H1 (cell line): ENCODE results near the gene INTS7. TPM values are rescaled to one million over a fixed set of nuclear protein-coding genes. Genes with fewer than 3 reads are reported as not detected.

ENCODE experiments used
- CTCF ChIA-PET: fragments of 300-600 bp; sonication (Branson Sonifier 250); formaldehyde crosslinking; loops from one replicate; lab custom pipeline; 2021; ENCODE audit not compliant: partially characterized antibody; lab: Charles Lee
- POLR2A ChIA-PET: fragments of 300-600 bp; sonication (Branson Sonifier 250); formaldehyde crosslinking; loops from one replicate; lab custom pipeline; 2021; ENCODE audit warnings: inconsistent platforms; ENCODE audit not compliant: partially characterized antibody; lab: Charles Lee
- DNase-seq, 2 experiments: peaks; one replicate each; pipeline versions ENCODE4 v3.0.0 to v3.0.0-alpha.2; 2010 to 2022; ENCODE audit warnings: low spot score in 2 of 2, low read depth in 1 of 2, mixed read lengths in 1 of 2
- FAIRE-seq: peaks from 2 replicates; lab custom pipeline; 2011; peaks lifted over from hg19 to GRCh38; lab: Jason Lieb, UNC
- H2AFZ ChIP-seq: 2 replicates; pipeline ENCODE4 v1.8.1; 2012; ENCODE audit warnings: low read length, inconsistent platforms
- H2AK5ac ChIP-seq: 2 replicates; pipeline ENCODE4 v1.6.1; 2013; ENCODE audit warnings: low read depth, low read length
- H2BK120ac ChIP-seq: replicated peaks from 2 replicates; pipeline ENCODE3; 2013; ENCODE audit warnings: low read depth, low read length, inconsistent platforms
- H2BK12ac ChIP-seq: 2 replicates; pipeline ENCODE4 v1.6.1; 2013; ENCODE audit warnings: low read depth, low read length
- H2BK15ac ChIP-seq: 2 replicates; pipeline ENCODE4 v1.6.1; 2013; ENCODE audit warnings: low read length
- H2BK20ac ChIP-seq: 2 replicates; pipeline ENCODE4 v1.6.1; 2013; ENCODE audit warnings: low read length
- H2BK5ac ChIP-seq: 2 replicates; pipeline ENCODE4 v1.6.1; 2013; ENCODE audit warnings: low read depth, low read length
- H3K14ac ChIP-seq: 2 replicates; pipeline ENCODE4 v1.6.1; 2013; ENCODE audit warnings: inconsistent platforms; ENCODE audit not compliant: insufficient read length
- H3K18ac ChIP-seq: 2 replicates; pipeline ENCODE4 v1.6.1; 2013; ENCODE audit warnings: low read length; ENCODE audit errors: extremely low read depth
- H3K23ac ChIP-seq: 2 replicates; pipeline ENCODE4 v1.6.1; 2013; ENCODE audit warnings: inconsistent platforms; ENCODE audit not compliant: insufficient read length
- H3K23me2 ChIP-seq: 2 replicates; pipeline ENCODE4 v1.6.1; 2013; ENCODE audit warnings: low read depth, low read length
- H3K27ac ChIP-seq: 2 replicates; pipeline ENCODE4 v1.6.1; 2011; ENCODE audit warnings: low read depth, low read length, inconsistent platforms
- H3K27me3 ChIP-seq, 4 experiments: replicated peaks in 1 of 4; 1 replicate in 1 of 4; 2 replicates in 3 of 4; pipeline versions ENCODE4 v1.6.1 to v1.8.1; 2011 to 2013; ENCODE audit warnings: low read length in 3 of 4, mild to moderate bottlenecking in 3 of 4, inconsistent platforms in 2 of 4, mixed read lengths in 2 of 4, moderate library complexity in 1 of 4; ENCODE audit not compliant: control insufficient read depth in 3 of 4, insufficient read depth in 3 of 4; ENCODE audit errors: extremely low read depth in 1 of 4
- H3K36me3 ChIP-seq, 4 experiments: 2 replicates each; pipeline versions ENCODE4 v1.6.1 to v1.8.1; 2011 to 2013; ENCODE audit warnings: mild to moderate bottlenecking in 4 of 4, low read length in 3 of 4, moderate library complexity in 2 of 4, control low read depth in 1 of 4, inconsistent platforms in 1 of 4; ENCODE audit not compliant: insufficient read depth in 4 of 4, control insufficient read depth in 2 of 4
- H3K4ac ChIP-seq: replicated peaks from 2 replicates; pipeline ENCODE3; 2013; ENCODE audit warnings: low read length, low read depth, mixed read lengths, inconsistent platforms; ENCODE audit not compliant: insufficient read length
- H3K4me1 ChIP-seq, 4 experiments: replicated peaks in 1 of 4; 1 replicate in 1 of 4; 2 replicates in 3 of 4; pipeline versions ENCODE4 v1.6.1 to v1.8.1; 2011 to 2013; ENCODE audit warnings: low read length in 3 of 4, inconsistent platforms in 2 of 4, mixed read lengths in 1 of 4; ENCODE audit not compliant: insufficient read depth in 4 of 4, control insufficient read depth in 3 of 4
- H3K4me2 ChIP-seq, 2 experiments: 2 replicates each; pipeline versions ENCODE4 v1.6.1 to v1.8.1; 2011 to 2013; ENCODE audit warnings: low read depth in 2 of 2, low read length in 2 of 2, control low read depth in 1 of 2, inconsistent platforms in 1 of 2, mild to moderate bottlenecking in 1 of 2; ENCODE audit not compliant: insufficient read depth in 1 of 2
- H3K4me3 ChIP-seq, 4 experiments: fragments of 200-600, 300-600 bp in 1 of 4; sonication (generic), shearing (Covaris generic), sonication (Bioruptor Twin) in 1 of 4; 2 replicates each; pipeline versions ENCODE4 v1.5.1 to v1.8.1; 2011 to 2016; ENCODE audit warnings: low read length in 4 of 4, low read depth in 3 of 4, control low read depth in 2 of 4, inconsistent platforms in 2 of 4, mild to moderate bottlenecking in 2 of 4, mixed read lengths in 1 of 4, moderate library complexity in 1 of 4; ENCODE audit not compliant: insufficient read depth in 2 of 4; ENCODE audit errors: extremely low read depth in 1 of 4
- H3K56ac ChIP-seq: replicated peaks from 2 replicates; pipeline ENCODE3; 2013; ENCODE audit warnings: low read depth, mild to moderate bottlenecking, mixed read lengths, low read length, inconsistent platforms; ENCODE audit not compliant: insufficient read length
- H3K79me1 ChIP-seq: 2 replicates; pipeline ENCODE4 v1.6.1; 2013; ENCODE audit warnings: low read depth, low read length, control low read depth
- H3K79me2 ChIP-seq, 2 experiments: 2 replicates each; pipeline versions ENCODE4 v1.6.1 to v1.8.1; 2012 to 2013; ENCODE audit warnings: low read length in 2 of 2, mild to moderate bottlenecking in 2 of 2, inconsistent platforms in 1 of 2; ENCODE audit not compliant: insufficient read depth in 2 of 2, control insufficient read depth in 1 of 2
- H3K9ac ChIP-seq, 4 experiments: replicated peaks in 1 of 4; 1 replicate in 1 of 4; 2 replicates in 3 of 4; pipeline versions ENCODE4 v1.6.1 to v1.8.1; 2011 to 2013; ENCODE audit warnings: low read depth in 3 of 4, low read length in 3 of 4, control low read depth in 2 of 4, mild to moderate bottlenecking in 2 of 4, moderate library complexity in 2 of 4, inconsistent platforms in 1 of 4; ENCODE audit errors: extremely low read depth in 1 of 4
- H3K9me3 ChIP-seq, 2 experiments: 2 replicates each; pipeline versions ENCODE4 v1.6.1 to v1.8.1; 2012 to 2013; ENCODE audit warnings: mild to moderate bottlenecking in 2 of 2, moderate library complexity in 2 of 2, control low read depth in 1 of 2, inconsistent platforms in 1 of 2, low read depth in 1 of 2, low read length in 1 of 2, mixed read lengths in 1 of 2; ENCODE audit not compliant: insufficient read depth in 2 of 2
- H4K20me1 ChIP-seq, 2 experiments: replicated peaks in 1 of 2; 2 replicates each; pipeline versions ENCODE3 to v1.8.1; 2011 to 2013; ENCODE audit warnings: inconsistent platforms in 2 of 2, low read length in 2 of 2, mild to moderate bottlenecking in 1 of 2; ENCODE audit not compliant: insufficient read depth in 2 of 2, control insufficient read depth in 1 of 2
- H4K5ac ChIP-seq: 2 replicates; pipeline ENCODE4 v1.6.1; 2013; ENCODE audit warnings: low read length, low read depth, mixed read lengths, inconsistent platforms; ENCODE audit not compliant: insufficient read length
- H4K8ac ChIP-seq: 2 replicates; pipeline ENCODE4 v1.8.0; 2013; ENCODE audit warnings: mild to moderate bottlenecking, moderate library complexity, low read length, inconsistent platforms; ENCODE audit not compliant: insufficient read depth; ENCODE audit errors: extremely low read depth
- H4K91ac ChIP-seq: replicated peaks from 2 replicates; pipeline ENCODE3; 2013; ENCODE audit warnings: low read length, mixed read lengths, inconsistent platforms; ENCODE audit not compliant: insufficient read length
- CBX5 ChIP-seq: fragments of 300-800, 300-1000 bp; sonication (generic); IDR thresholded peaks from 2 replicates; pipeline ENCODE4 v1.7.1; 2016; ENCODE audit warnings: antibody characterized with exemption, low read length, low read depth
- CHD2 ChIP-seq: IDR thresholded peaks from 2 replicates; pipeline ENCODE4 v1.6.1; 2012; ENCODE audit warnings: low read length, improper control_type of control experiment
- CTBP2 ChIP-seq: IDR thresholded peaks from 2 replicates; pipeline ENCODE4 v1.7.0; 2011; ENCODE audit warnings: borderline replicate concordance, mild to moderate bottlenecking, moderate library complexity, mixed read lengths, low read length; ENCODE audit not compliant: insufficient read depth, insufficient read length
- CTCF ChIP-seq, 3 experiments: IDR thresholded peaks; 1 replicate in 2 of 3; 2 replicates in 1 of 3; pipeline versions ENCODE4 v1.5.1 to v1.6.1; 2011; ENCODE audit warnings: low read length in 3 of 3, mild to moderate bottlenecking in 3 of 3, inconsistent platforms in 2 of 3, low read depth in 1 of 3, moderate library complexity in 1 of 3; ENCODE audit not compliant: insufficient read depth in 1 of 3; ENCODE audit errors: control extremely low read depth in 1 of 3
- EP300 ChIP-seq, 2 experiments: IDR thresholded peaks; 1 replicate in 1 of 2; 2 replicates in 1 of 2; pipeline ENCODE4 v1.6.1; 2011 to 2012; ENCODE audit warnings: low read depth in 2 of 2, low read length in 2 of 2, mild to moderate bottlenecking in 2 of 2, borderline replicate concordance in 1 of 2, inconsistent platforms in 1 of 2, moderate library complexity in 1 of 2
- JUND ChIP-seq: IDR thresholded peaks from 2 replicates; pipeline ENCODE4 v1.6.1; 2011; ENCODE audit warnings: mild to moderate bottlenecking, improper control_type of control experiment, low read length
- KDM4A ChIP-seq: IDR thresholded peaks from one replicate; pipeline ENCODE4 v1.7.1; 2012; ENCODE audit warnings: low read depth, mild to moderate bottlenecking, moderate library complexity, low read length, inconsistent platforms; ENCODE audit not compliant: severe bottlenecking
- RAD21 ChIP-seq, 2 experiments: IDR thresholded peaks in 1 of 2; conservative IDR thresholded peaks in 1 of 2; 2 replicates each; pipeline ENCODE4 v1.6.1; 2011; ENCODE audit warnings: low read depth in 2 of 2, low read length in 2 of 2, improper control_type of control experiment in 1 of 2, inconsistent platforms in 1 of 2, mild to moderate bottlenecking in 1 of 2, moderate library complexity in 1 of 2
- TBP ChIP-seq: IDR thresholded peaks from 2 replicates; pipeline ENCODE4 v1.6.1; 2011; ENCODE audit warnings: low read depth, low read length, improper control_type of control experiment
- WGBS, 2 experiments: shearing (Covaris generic) in 1 of 2; methylation state at CpG; one replicate each; pipeline versions ENCODE4 v1.1.6 to v1.1.7; 2013 to 2015; ENCODE audit warnings: low lambda C conversion rate in 2 of 2, mixed read lengths in 2 of 2, inconsistent platforms in 1 of 2, low coverage in 1 of 2, missing lambda C conversion rate in 1 of 2; ENCODE audit not compliant: insufficient replicate concordance in 2 of 2, insufficient coverage in 1 of 2, insufficient read length in 1 of 2; ENCODE audit errors: extremely low coverage in 1 of 2, missing lambda C conversion rate in 1 of 2; 5-methylcytosine and 5-hydroxymethylcytosine counted together
- polyA plus RNA-seq, 7 experiments: library from polyadenylated mRNA; depleted of rRNA in 3 of 7; stranded (reverse) in 5 of 7; unstranded in 2 of 7; fragments of >200 nt in 5 of 7; fragments of 200-250 nt in 2 of 7; gene quantifications; 1 replicate in 5 of 7; 2 replicates in 1 of 7; 4 replicates in 1 of 7; pipeline versions ENCODE4 v1.2.1 to v1.2.3, GENCODE V29; 2011 to 2013; ENCODE audit warnings: missing spikeins in 2 of 7, mixed read lengths in 2 of 7
- total RNA-seq: library from RNA; stranded (reverse); fragmentation: NEBNext Ultra II Directional; extraction: Animal tissue kit (Norgen Biotek cat#: 25700); gene quantifications from 2 replicates; pipeline ENCODE4 v1.2.1, GENCODE V29; 2021

INTS7 gene
- total and polyA plus RNA-seq, 2 of the 8 experiments (the other 6 are each of a cell fraction or from before 2014, with no cell fraction given) = 15.2 to 22.4 TPM

GRCh38 chr1:211939876-211940468 lies 95.4 kb downstream of the INTS7 start:
- Histone ChIP-seq H4K5ac (no peak overlapping the region), H2BK15ac (no peak overlapping the region), H3K14ac (no peak overlapping the region), H3K18ac (no peak overlapping the region), H3K56ac (no peak overlapping the region), H2BK120ac (no peak overlapping the region), H3K4ac (no peak overlapping the region), H3K27ac (no peak overlapping the region), H2BK12ac (no peak overlapping the region), H3K4me2 (no peak overlapping the region), H2BK5ac (no peak overlapping the region), H4K20me1 (peaks cover 0 to 4% of the 10 kb centered on the region in 2 experiments), H3K36me3 (peaks cover 0 to 24% (median 5%) of the 10 kb centered on the region in 4 experiments; a peak in 3 of 8 replicates), H4K8ac (no peak overlapping the region), H3K23ac (no peak overlapping the region), H3K4me3 (no peak overlapping the region), H2AFZ (no peak overlapping the region), H3K79me2 (no peaks in the 10 kb centered on the region), H4K91ac (no peak overlapping the region), H3K9ac (no peak overlapping the region), H3K23me2 (no peaks in the 10 kb centered on the region), H3K27me3 (no peaks in the 10 kb centered on the region), H3K79me1 (no peaks in the 10 kb centered on the region), H3K9me3 (no peaks in the 10 kb centered on the region), H2AK5ac (no peak overlapping the region), H2BK20ac (no peak overlapping the region), H3K4me1 (peaks cover 0 to 4% (median 1%) of the 10 kb centered on the region in 4 experiments; a peak in 2 of 7 replicates)
- 94% methylated on average over 3 of the region's 3 CpGs; no CpG with 5 or more reads in 1 of the 2 experiments for WGBS, 2 experiments
- DNase-seq (no peak), FAIRE-seq (no peak)
- POLR2A ChIA-PET = interaction anchor here (1.3 kb wide), 1 partner anchor 16 kb away, joined by 5 read pairs; no protein-coding TSS in a partner anchor
- CTCF ChIA-PET = interaction anchor here (0.6 to 1.9 kb wide), 4 partner anchors 21 to 1078 kb away, joined by 3 to 5 read pairs (median 4); no protein-coding TSS in a partner anchor
- TF ChIP-seq KDM4A (no peak), JUND (no peak), CTBP2 (no peak), CHD2 (no peak), RAD21 (IDR thresholded peaks at IDR 0.05 in 1 of 2, conservative IDR thresholded peaks at IDR 0.05 in 1 of 2; ENCODE audit: low read depth in 2 of 2, low read length in 2 of 2) (no peak), TBP (no peak), EP300 (IDR thresholded peaks at IDR 0.05; ENCODE audit: borderline replicate concordance in 1 of 2, low read depth in 2 of 2, low read length in 2 of 2) (no peak), CTCF (IDR thresholded peaks at IDR 0.05; ENCODE audit: control extremely low read depth in 1 of 3, insufficient read depth in 1 of 3, low read depth in 1 of 3, low read length in 3 of 3) (no peak), CBX5 (no peak)
